GM12801 (cell line): Measurements from ENCODE around the gene PRUNE2.

ENCODE experiments used
- TF ChIP-seq, protein P1 (sequence below): IDR thresholded peaks from one replicate; pipeline ENCODE4 v1.5.1; 2011; ENCODE audit warnings: control low read depth; ENCODE audit not compliant: insufficient read length; ENCODE audit errors: extremely low read depth

PRUNE2 gene

DNA sequence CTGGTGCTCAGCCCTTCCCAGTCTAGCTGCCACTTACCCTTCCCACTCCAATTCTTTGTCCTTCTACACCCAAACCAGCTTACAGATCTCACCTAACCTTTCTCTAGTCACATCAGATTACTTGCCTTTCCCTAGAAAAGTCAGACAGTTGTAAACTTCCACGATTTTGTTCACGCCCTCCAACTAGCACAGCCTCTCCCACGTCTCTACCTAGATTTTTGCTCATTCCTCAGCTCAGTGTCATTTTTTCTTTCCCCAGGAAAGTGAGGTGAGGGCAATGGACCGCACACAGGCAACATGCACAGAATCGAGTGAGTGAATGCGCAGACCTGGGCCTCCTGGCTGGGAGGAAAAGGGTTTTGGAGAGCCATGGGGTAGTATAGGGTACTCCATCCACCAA is 20.9 kb upstream of the PRUNE2 start:
- TF ChIP-seq, protein P1, sequence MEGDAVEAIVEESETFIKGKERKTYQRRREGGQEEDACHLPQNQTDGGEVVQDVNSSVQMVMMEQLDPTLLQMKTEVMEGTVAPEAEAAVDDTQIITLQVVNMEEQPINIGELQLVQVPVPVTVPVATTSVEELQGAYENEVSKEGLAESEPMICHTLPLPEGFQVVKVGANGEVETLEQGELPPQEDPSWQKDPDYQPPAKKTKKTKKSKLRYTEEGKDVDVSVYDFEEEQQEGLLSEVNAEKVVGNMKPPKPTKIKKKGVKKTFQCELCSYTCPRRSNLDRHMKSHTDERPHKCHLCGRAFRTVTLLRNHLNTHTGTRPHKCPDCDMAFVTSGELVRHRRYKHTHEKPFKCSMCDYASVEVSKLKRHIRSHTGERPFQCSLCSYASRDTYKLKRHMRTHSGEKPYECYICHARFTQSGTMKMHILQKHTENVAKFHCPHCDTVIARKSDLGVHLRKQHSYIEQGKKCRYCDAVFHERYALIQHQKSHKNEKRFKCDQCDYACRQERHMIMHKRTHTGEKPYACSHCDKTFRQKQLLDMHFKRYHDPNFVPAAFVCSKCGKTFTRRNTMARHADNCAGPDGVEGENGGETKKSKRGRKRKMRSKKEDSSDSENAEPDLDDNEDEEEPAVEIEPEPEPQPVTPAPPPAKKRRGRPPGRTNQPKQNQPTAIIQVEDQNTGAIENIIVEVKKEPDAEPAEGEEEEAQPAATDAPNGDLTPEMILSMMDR, result no peak

GRCh38 chr9:76926324-76926741 is 20.4 kb upstream of the PRUNE2 start:
- TF ChIP-seq, protein P1, result no peak

- TF ChIP-seq, protein P1, result no peak
Observed at GRCh38 chr9:76921165-76921564, 15.3 kb upstream of the PRUNE2 start.

- TF ChIP-seq, protein P1, result no peak
Observed at GRCh38 chr9:76917299-76917698, 11.4 kb upstream of the PRUNE2 start.

GRCh38 chr9:76916231-76916630 is 10.3 kb upstream of the PRUNE2 start:
- TF ChIP-seq, protein P1, result no peak

DNA sequence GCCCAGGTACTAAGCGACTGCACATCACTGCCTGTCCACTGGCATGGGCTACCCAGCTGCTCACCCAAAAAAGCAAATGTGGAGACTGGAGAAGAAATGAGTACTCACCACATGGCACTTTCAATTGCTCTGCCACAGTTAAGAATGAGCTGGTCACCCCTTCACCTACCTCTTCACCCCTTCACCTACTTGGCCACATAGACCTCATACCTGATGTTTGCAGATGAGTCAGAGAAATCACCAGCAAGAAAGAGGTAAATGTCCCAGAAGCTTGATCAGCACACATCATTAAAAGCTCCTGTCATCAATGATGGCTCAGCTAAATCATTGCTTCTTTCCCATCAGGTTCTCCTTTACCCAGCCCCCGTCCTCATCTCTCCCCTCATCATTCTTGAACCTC is 7.6 kb upstream of the PRUNE2 start:
- TF ChIP-seq, protein P1, result no peak

DNA sequence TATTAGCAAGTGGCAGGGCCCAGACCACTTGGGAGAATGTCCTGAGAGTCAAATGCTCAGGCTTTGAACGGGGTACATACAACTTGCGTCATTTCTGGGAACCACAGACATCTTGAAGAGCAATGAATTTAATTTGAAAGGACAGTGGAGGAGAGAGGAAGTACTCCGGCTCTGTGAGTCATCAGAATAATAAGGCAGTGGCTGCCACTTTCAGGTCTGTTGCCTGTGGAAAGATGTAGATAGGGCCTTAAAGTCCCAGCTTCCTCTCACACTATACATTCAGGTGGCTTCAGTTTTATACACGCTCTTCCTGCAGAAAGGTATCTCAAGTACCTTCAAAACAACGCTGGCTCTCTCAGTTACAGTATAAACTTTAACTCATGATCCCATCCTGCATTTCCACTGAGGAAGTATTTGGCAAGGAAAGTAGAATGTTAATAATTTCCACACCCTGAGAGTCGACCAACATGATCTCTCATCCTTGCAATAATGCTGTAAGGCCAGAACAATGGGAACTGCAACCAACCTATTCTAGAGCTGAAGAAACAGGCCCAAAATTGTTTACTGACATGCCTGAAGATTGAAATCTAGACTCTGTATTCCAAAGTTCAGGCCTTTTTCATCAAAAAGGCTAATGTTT is 6.8 kb upstream of the PRUNE2 start:
- TF ChIP-seq, protein P1, result no peak
